OCI-LY1 (cell line): ENCODE measurements around the gene PPIG.
"Not testable (repeated sequence)": the region's sequence is repeated elsewhere in the genome, so short reads cannot be mapped to it uniquely, and the experiment has no call there.

ENCODE experiments used
- H2AFZ ChIP-seq: fragments of 200-600 bp; sonication (generic), shearing (Covaris generic); 2 replicates; pipeline ENCODE4 v1.6.0; 2014; ENCODE audit warnings: antibody characterized with exemption, mild to moderate bottlenecking, low read length
- H3F3A ChIP-seq: fragments of 200-600 bp; sonication (generic), shearing (Covaris generic); 2 replicates; pipeline ENCODE4 v1.6.0; 2014; ENCODE audit warnings: mild to moderate bottlenecking, antibody characterized with exemption, low read length, moderate library complexity; ENCODE audit not compliant: insufficient read depth
- H3K27ac ChIP-seq: fragments of 200-600 bp; sonication (generic); 2 replicates; pipeline ENCODE4 v1.5.1; 2014; ENCODE audit warnings: low read length, mixed run types, mild to moderate bottlenecking, low read depth; ENCODE audit not compliant: poor library complexity, severe bottlenecking
- H3K27me3 ChIP-seq: fragments of 200-600 bp; sonication (generic); 2 replicates; pipeline ENCODE4 v1.6.0; 2014; ENCODE audit warnings: antibody characterized with exemption, mild to moderate bottlenecking, low read length, moderate library complexity; ENCODE audit not compliant: insufficient read depth
- H3K36me3 ChIP-seq: fragments of 200-600 bp; sonication (generic); 2 replicates; pipeline ENCODE4 v1.6.1; 2014; ENCODE audit warnings: mild to moderate bottlenecking, antibody characterized with exemption, low read length, moderate library complexity, mixed read lengths; ENCODE audit not compliant: insufficient read depth
- H3K4me1 ChIP-seq: fragments of 200-600 bp; sonication (generic); 2 replicates; pipeline ENCODE4 v1.5.1; 2014; ENCODE audit warnings: mild to moderate bottlenecking, low read length, moderate library complexity; ENCODE audit not compliant: insufficient read depth, severe bottlenecking
- H3K4me2 ChIP-seq: fragments of 200-600 bp; sonication (generic), shearing (Covaris generic); 2 replicates; pipeline ENCODE4 v1.6.1; 2014; ENCODE audit warnings: low read length
- H3K4me3 ChIP-seq: fragments of 200-600 bp; sonication (generic); 2 replicates; pipeline ENCODE4 v1.5.1; 2014; ENCODE audit warnings: low read length, low read depth, mild to moderate bottlenecking, mixed read lengths; ENCODE audit not compliant: poor library complexity, severe bottlenecking
- H3K79me2 ChIP-seq: fragments of 200-600 bp; shearing (Covaris generic); 2 replicates; pipeline ENCODE4 v1.6.1; 2016; ENCODE audit warnings: mixed run types, low read length, mixed read lengths; ENCODE audit not compliant: insufficient read depth
- H3K9ac ChIP-seq: fragments of 200-600 bp; sonication (generic), shearing (Covaris generic); 2 replicates; pipeline ENCODE4 v1.6.1; 2014; ENCODE audit warnings: mild to moderate bottlenecking, low read length, mixed read lengths
- H3K9me2 ChIP-seq: fragments of 200-600 bp; sonication (generic), shearing (Covaris generic); 2 replicates; pipeline ENCODE4 v1.6.1; 2014; ENCODE audit warnings: low read depth, mild to moderate bottlenecking, low read length, mixed read lengths
- H3K9me3 ChIP-seq: fragments of 200-600 bp; shearing (Covaris generic); 2 replicates; pipeline ENCODE4 v1.6.1; 2014; ENCODE audit warnings: low read length, mixed read lengths
- H4K20me1 ChIP-seq: fragments of 200-600 bp; sonication (generic), shearing (Covaris generic); 2 replicates; pipeline ENCODE4 v1.6.0; 2016; ENCODE audit warnings: mild to moderate bottlenecking, low read length; ENCODE audit not compliant: insufficient read depth
- EZH2 ChIP-seq: fragments of 200-600 bp; sonication (generic), shearing (Covaris generic); IDR thresholded peaks from 2 replicates; pipeline ENCODE4 v1.8.0; 2017; ENCODE audit warnings: borderline replicate concordance, mixed run types, mild to moderate bottlenecking, antibody characterized with exemption, low read length, moderate library complexity, mixed read lengths
- TF ChIP-seq, protein P1 (sequence below): fragments of 200-600 bp; sonication (generic), shearing (Covaris generic); IDR thresholded peaks from 2 replicates; pipeline ENCODE4 v1.5.1; 2017; ENCODE audit warnings: mild to moderate bottlenecking, antibody characterized with exemption, low read length, moderate library complexity, mixed read lengths

PPIG gene

DNA sequence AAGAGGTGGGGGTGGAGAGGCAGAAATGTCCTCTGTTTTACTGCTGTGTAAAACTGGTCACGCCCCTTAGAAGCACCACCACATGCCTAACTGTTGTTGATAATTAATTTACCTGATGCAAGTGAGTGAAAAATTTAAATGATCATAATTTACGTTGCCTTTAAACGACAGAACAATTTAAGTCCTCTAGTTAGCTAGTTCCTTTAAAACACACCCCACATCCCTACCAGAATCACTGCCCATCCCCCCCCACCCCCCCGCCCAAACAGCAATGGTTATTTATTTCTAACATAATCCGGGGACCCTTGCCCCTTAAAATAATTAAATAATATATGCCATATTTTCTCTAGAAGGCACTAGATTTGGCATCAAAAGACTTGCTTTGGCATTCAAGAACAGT lies 633 bp upstream of the PPIG start:
- Histone ChIP-seq H4K20me1 (no peaks in the 10 kb centered on the region), H3K36me3 (peaks cover 10% of the 10 kb centered on the region), H3F3A (no peaks in the 10 kb centered on the region), H3K4me3 (peak overlapping the region; percentile 79), H3K4me2 (peak overlapping the region; percentile 98), H3K9me3 (peaks cover 3% of the 10 kb centered on the region; the same call in 1 of the 2 replicates), H3K9ac (no peak overlapping the region), H3K9me2 (no peaks in the 10 kb centered on the region), H3K4me1 (peaks cover 13% of the 10 kb centered on the region), H3K79me2 (peaks cover 39% of the 10 kb centered on the region), H2AFZ (peak overlapping the region; percentile 98; the same call in 1 of the 2 replicates), H3K27ac (no peak overlapping the region), H3K27me3 (no peaks in the 10 kb centered on the region)
- TF ChIP-seq EZH2 = no peak
- TF ChIP-seq, protein P1, sequence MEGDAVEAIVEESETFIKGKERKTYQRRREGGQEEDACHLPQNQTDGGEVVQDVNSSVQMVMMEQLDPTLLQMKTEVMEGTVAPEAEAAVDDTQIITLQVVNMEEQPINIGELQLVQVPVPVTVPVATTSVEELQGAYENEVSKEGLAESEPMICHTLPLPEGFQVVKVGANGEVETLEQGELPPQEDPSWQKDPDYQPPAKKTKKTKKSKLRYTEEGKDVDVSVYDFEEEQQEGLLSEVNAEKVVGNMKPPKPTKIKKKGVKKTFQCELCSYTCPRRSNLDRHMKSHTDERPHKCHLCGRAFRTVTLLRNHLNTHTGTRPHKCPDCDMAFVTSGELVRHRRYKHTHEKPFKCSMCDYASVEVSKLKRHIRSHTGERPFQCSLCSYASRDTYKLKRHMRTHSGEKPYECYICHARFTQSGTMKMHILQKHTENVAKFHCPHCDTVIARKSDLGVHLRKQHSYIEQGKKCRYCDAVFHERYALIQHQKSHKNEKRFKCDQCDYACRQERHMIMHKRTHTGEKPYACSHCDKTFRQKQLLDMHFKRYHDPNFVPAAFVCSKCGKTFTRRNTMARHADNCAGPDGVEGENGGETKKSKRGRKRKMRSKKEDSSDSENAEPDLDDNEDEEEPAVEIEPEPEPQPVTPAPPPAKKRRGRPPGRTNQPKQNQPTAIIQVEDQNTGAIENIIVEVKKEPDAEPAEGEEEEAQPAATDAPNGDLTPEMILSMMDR = no peak

DNA sequence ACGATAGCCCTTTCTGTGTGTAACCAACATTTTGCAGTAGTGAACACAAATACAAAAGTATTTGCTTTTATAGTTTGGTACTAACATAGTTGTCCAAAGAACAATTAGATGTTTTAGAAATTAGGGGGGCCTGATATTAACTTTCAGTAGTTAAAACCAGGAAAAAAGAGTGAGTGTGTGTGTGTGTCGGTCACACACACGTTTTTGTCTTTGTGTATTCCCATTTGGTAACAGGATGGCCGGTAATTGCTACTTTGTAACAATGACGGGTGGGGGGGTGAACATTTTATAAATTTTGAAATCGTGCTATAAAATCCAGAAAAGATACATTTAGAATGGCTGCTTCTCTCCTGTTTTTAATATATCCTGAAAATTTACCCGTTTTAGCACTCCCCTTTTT lies 1.5 kb downstream of the PPIG start:
- no peak overlapping the region for H2AFZ ChIP-seq

DNA sequence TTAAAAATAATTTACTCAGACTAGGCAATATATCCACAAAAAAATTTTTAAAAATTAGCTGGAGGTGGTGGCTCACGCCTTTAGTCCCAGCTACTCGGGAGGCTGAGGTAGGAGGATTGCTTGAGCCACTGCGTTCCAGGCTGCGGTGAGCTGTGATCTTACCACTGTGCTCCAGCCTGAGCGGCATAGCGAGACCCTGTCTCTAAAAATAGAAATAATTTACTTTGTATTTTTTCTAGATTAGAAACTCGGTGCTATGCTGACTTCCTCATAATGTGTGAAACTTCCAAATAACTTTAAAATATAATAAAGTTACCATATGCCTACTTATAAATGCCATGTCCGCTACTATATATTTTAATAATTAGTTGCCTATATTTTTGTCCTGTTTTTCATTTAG lies 6.7 kb downstream of the PPIG start:
- H3K27ac ChIP-seq = no peak overlapping the region
- peaks cover 9% of the 10 kb centered on the region for H3K4me1 ChIP-seq
- H4K20me1 ChIP-seq = no peaks in the 10 kb centered on the region
- no peak overlapping the region for H2AFZ ChIP-seq
- H3K9me2 ChIP-seq = no peaks in the 10 kb centered on the region
- no peaks in the 10 kb centered on the region for H3K27me3 ChIP-seq
- no peak overlapping the region for H3K4me2 ChIP-seq
- peaks cover 3% of the 10 kb centered on the region; the same call in 1 of the 2 replicates for H3K9me3 ChIP-seq
- H3F3A ChIP-seq = no peaks in the 10 kb centered on the region
- TF ChIP-seq EZH2 = no peak
- TF ChIP-seq, protein P1 = no peak
- H3K36me3 ChIP-seq = peaks cover 12% of the 10 kb centered on the region
- peaks cover 100% of the 10 kb centered on the region for H3K79me2 ChIP-seq
- H3K9ac ChIP-seq = no peak overlapping the region
- no peak overlapping the region for H3K4me3 ChIP-seq

More for the DNA sequence above, 1.5 kb downstream of the PPIG start:
- Histone ChIP-seq H3K9me2 (no peaks in the 10 kb centered on the region), H3K27ac (peak overlapping the region; percentile 95), H3K79me2 (peaks cover 60% of the 10 kb centered on the region), H3K36me3 (peaks cover 10% of the 10 kb centered on the region), H3K4me3 (peak overlapping the region; percentile 79), H3K4me2 (peak overlapping the region; percentile 98), H3K9me3 (peaks cover 3% of the 10 kb centered on the region; the same call in 1 of the 2 replicates), H4K20me1 (no peaks in the 10 kb centered on the region), H3F3A (no peaks in the 10 kb centered on the region), H3K9ac (peak overlapping the region; percentile 92), H3K27me3 (no peaks in the 10 kb centered on the region), H3K4me1 (peaks cover 13% of the 10 kb centered on the region)
- TF ChIP-seq, protein P1 = no peak
- no peak for TF ChIP-seq EZH2

DNA sequence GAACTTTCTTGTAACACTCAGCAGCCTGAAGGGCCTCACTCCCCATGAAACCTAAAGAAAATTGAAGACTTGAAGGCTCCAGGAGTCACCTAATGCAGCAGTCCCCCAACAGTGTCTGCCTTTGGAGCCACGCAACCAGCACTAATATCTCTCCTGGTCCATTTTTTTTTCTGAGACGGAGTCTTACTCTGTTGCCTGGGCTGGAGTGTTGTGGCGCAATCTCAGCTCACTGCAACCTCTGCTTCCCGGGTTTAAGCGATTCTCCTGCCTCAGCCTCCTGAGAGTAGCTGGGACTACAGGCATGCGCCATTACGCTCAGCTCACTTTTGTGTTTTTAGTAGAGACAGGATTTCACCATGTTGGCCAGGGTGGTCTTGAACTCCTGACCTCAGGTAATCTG lies 12.4 kb downstream of the PPIG start:
- H3K27me3 ChIP-seq, H3K4me3 ChIP-seq, H3K9me2 ChIP-seq, H4K20me1 ChIP-seq, H3K36me3 ChIP-seq, H3K4me1 ChIP-seq, H2AFZ ChIP-seq, H3K9ac ChIP-seq, H3K27ac ChIP-seq, H3K9me3 ChIP-seq, H3K4me2 ChIP-seq, H3F3A ChIP-seq: not testable (repeated sequence)
- peaks cover 98% of the 10 kb centered on the region for H3K79me2 ChIP-seq
